Tibial nerve (tissue), 4 donors: Measurements from ENCODE around the gene GTF2F2.
A peak's percentile ranks its signal among the peaks of the same experiment; 100 is the strongest.

Experiments used
- EP300 ChIP-seq, 2 donors: sonication (generic); formaldehyde crosslinking; IDR thresholded peaks; one replicate each; pipeline ENCODE4 v1.6.1; 2017; ENCODE audit warnings: antibody characterized with exemption in 2 of 2, mild to moderate bottlenecking in 1 of 2
- POLR2A ChIP-seq, 2 donors: fragments of 450-650 bp; IDR thresholded peaks; one replicate each; pipeline ENCODE4 v1.6.1; 2017; ENCODE audit warnings: antibody characterized with exemption in 2 of 2, mild to moderate bottlenecking in 2 of 2, moderate library complexity in 2 of 2
- TF ChIP-seq, protein P1 (sequence below), 5 experiments: fragments of 200-600 bp in 3 of 5; fragments of 450-650 bp in 2 of 5; sonication (generic) in 3 of 5; IDR thresholded peaks; one replicate each; pipeline ENCODE4 v1.5.1; 2016 to 2019; ENCODE audit warnings: antibody characterized with exemption in 5 of 5, mild to moderate bottlenecking in 3 of 5, moderate library complexity in 2 of 5

DNA sequence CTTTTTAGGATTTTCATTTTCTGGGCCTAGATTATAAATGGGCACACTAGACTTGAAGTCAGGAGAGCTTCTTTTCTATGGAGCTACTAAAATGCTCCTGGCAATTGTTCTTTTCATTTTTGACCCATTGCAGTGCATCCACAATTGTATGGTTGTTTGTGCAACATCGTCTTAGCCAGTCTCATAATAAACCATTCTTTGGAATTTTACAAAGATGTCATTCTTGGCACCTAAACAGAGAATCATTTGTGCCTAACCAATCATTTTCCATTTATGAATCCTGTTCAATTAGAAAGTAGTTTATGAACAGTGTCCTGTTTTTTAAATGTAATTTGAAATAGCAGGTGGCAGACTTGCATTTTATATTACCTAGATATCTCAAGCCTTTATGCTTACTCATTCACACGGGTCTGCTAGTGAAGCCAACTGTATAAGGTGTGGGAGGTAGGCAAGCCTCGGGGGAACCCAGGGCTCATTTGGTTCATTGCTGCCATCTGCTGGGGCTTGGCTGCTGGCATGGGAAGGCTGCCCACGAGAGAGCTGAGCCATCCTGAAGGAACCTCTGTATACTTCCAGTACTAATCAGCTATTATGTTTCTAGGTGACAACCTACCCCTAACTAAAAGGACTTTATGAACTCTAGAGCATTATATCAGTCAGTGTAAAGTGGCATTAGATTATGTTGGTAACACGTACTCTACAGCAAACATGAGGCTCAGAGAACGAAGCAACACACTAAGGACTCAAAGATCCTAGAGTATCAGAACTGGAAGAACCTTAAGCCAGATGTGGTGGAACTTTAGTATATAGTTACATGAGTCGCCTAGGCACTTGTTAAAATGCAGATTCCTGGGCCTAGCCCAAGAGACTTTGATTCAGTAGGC lies 160.7 kb downstream of the GTF2F2 start:
- TF ChIP-seq EP300 (IDR thresholded peaks at IDR 0.05) (peak in 1 of 2 donors; percentile 35), POLR2A (IDR thresholded peaks at IDR 0.05) (no peak)
- TF ChIP-seq, protein P1, sequence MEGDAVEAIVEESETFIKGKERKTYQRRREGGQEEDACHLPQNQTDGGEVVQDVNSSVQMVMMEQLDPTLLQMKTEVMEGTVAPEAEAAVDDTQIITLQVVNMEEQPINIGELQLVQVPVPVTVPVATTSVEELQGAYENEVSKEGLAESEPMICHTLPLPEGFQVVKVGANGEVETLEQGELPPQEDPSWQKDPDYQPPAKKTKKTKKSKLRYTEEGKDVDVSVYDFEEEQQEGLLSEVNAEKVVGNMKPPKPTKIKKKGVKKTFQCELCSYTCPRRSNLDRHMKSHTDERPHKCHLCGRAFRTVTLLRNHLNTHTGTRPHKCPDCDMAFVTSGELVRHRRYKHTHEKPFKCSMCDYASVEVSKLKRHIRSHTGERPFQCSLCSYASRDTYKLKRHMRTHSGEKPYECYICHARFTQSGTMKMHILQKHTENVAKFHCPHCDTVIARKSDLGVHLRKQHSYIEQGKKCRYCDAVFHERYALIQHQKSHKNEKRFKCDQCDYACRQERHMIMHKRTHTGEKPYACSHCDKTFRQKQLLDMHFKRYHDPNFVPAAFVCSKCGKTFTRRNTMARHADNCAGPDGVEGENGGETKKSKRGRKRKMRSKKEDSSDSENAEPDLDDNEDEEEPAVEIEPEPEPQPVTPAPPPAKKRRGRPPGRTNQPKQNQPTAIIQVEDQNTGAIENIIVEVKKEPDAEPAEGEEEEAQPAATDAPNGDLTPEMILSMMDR (IDR thresholded peaks at IDR 0.05): peak; percentile 52 to 75 (median 60)
